Measurements from ENCODE around the gene KDM7A. TPM values are rescaled to one million over a fixed set of nuclear protein-coding genes. Genes with fewer than 3 reads are reported as not detected.

KDM7A gene
- total and polyA plus RNA-seq, 10 of the 15 experiments (the other 5 are each of a cell fraction or from before 2014, with no cell fraction given): 0.07 to 0.96 (median 0.74) TPM

- no peaks in the 10 kb centered on the region for H3K4me1 ChIP-seq (ENCODE audit: control insufficient read depth, insufficient read depth, low read length)
- TF ChIP-seq CBFB (IDR thresholded peaks at IDR 0.05; ENCODE audit: low read depth) (no peak), RUNX3 (IDR thresholded peaks at IDR 0.05; ENCODE audit: low read length) (no peak), ZNF622 (IDR thresholded peaks at IDR 0.05) (no peak)
- no peaks in the 10 kb centered on the region for H3K27me3 ChIP-seq (replicated peaks in 1 of 2; ENCODE audit: control insufficient read depth in 2 of 2, insufficient read depth in 2 of 2, low read length in 1 of 2)
- no peak for FAIRE-seq
- no peak for ATAC-seq
- no peak overlapping the region for H3K4me2 ChIP-seq (ENCODE audit: control insufficient read depth, insufficient read depth)
- H3K36me3 ChIP-seq (ENCODE audit: control insufficient read depth in 2 of 2, insufficient read depth in 2 of 2, low read length in 1 of 2): no peaks in the 10 kb centered on the region
- no peaks in the 10 kb centered on the region for H4K20me1 ChIP-seq (ENCODE audit: control insufficient read depth, insufficient read depth)
- H3K27ac ChIP-seq (ENCODE audit: control insufficient read depth, insufficient read depth): no peak overlapping the region
- H3K79me2 ChIP-seq (ENCODE audit: control insufficient read depth, insufficient read depth, low read length): no peaks in the 10 kb centered on the region
- no peak for DNase-seq (ENCODE audit: low read depth, low spot score)
- ChIA-PET RAD21 (ENCODE audit: unreplicated experiment) (no interaction called here), CTCF (interaction anchor here (0.5 kb wide), 1 partner anchor 402 kb away, joined by 3 read pairs; no protein-coding TSS in a partner anchor), SMC1A (ENCODE audit: uncharacterized antibody, unreplicated experiment) (interaction anchor here (1.0 kb wide), 1 partner anchor 9 kb away, joined by 3 read pairs; no protein-coding TSS in a partner anchor), POLR2A (interaction anchor here (0.7 kb wide), 1 partner anchor 32 kb away, joined by 4 read pairs; no protein-coding TSS in a partner anchor)
- BruUV-seq (replicated peaks): no TSS peak
- H3K9ac ChIP-seq (ENCODE audit: control insufficient read depth, insufficient read depth, low read length): no peak overlapping the region
- intact Hi-C loops (cut with micrococcal nuclease; ENCODE audit: unreplicated experiment) (no loop called here), in situ Hi-C loops (cut with MboI) (no loop called here)
- H2AFZ ChIP-seq (ENCODE audit: control insufficient read depth, low read depth, low read length): no peak overlapping the region
- no peaks in the 10 kb centered on the region for H3K9me3 ChIP-seq (replicated peaks; ENCODE audit: control insufficient read depth, insufficient read depth, low read length)
- 98% methylated on average over 3 of the region's 3 CpGs for WGBS (ENCODE audit: insufficient coverage, insufficient replicate concordance, low lambda C conversion rate, missing lambda C conversion rate)
- no peak overlapping the region for H3K4me3 ChIP-seq
Measured at GRCh38 chr7:140141256-140141655, 35.5 kb downstream of the KDM7A start.

GRCh38 chr7:140137078-140137477 lies 39.7 kb downstream of the KDM7A start:
- Histone ChIP-seq H3K36me3 (ENCODE audit: control insufficient read depth in 2 of 2, insufficient read depth in 2 of 2, low read length in 1 of 2) (no peaks in the 10 kb centered on the region), H3K4me1 (ENCODE audit: control insufficient read depth, insufficient read depth, low read length) (no peaks in the 10 kb centered on the region), H4K20me1 (ENCODE audit: control insufficient read depth, insufficient read depth) (no peaks in the 10 kb centered on the region), H3K27ac (ENCODE audit: control insufficient read depth, insufficient read depth) (no peak overlapping the region), H3K4me3 (no peak overlapping the region), H3K4me2 (ENCODE audit: control insufficient read depth, insufficient read depth) (no peak overlapping the region), H3K79me2 (ENCODE audit: control insufficient read depth, insufficient read depth, low read length) (no peaks in the 10 kb centered on the region), H3K9ac (ENCODE audit: control insufficient read depth, insufficient read depth, low read length) (no peak overlapping the region), H3K9me3 (replicated peaks; ENCODE audit: control insufficient read depth, insufficient read depth, low read length) (no peaks in the 10 kb centered on the region), H2AFZ (ENCODE audit: control insufficient read depth, low read depth, low read length) (no peak overlapping the region), H3K27me3 (replicated peaks in 1 of 2; ENCODE audit: control insufficient read depth in 2 of 2, insufficient read depth in 2 of 2, low read length in 1 of 2) (no peaks in the 10 kb centered on the region; a peak in 1 of 4 replicates)
- in situ Hi-C loops (cut with MboI) (no loop called here), intact Hi-C loops (cut with micrococcal nuclease; ENCODE audit: unreplicated experiment) (no loop called here)
- ChIA-PET RAD21 (ENCODE audit: unreplicated experiment) (no interaction called here), POLR2A (no interaction called here), CTCF (no interaction called here), SMC1A (ENCODE audit: uncharacterized antibody, unreplicated experiment) (interaction anchor here (1.6 kb wide), 1 partner anchor 52 kb away, joined by 3 read pairs; no protein-coding TSS in a partner anchor)
- ATAC-seq (no peak), FAIRE-seq (no peak), DNase-seq (ENCODE audit: low read depth, low spot score) (no peak)
- no TSS peak for BruUV-seq (replicated peaks)
- WGBS (ENCODE audit: insufficient coverage, insufficient replicate concordance, low lambda C conversion rate, missing lambda C conversion rate): 51% methylated on average over 2 of the region's 2 CpGs
- TF ChIP-seq RAD51 (IDR thresholded peaks at IDR 0.05) (no peak), SP1 (IDR thresholded peaks at IDR 0.05; ENCODE audit: low read depth, low read length) (no peak), PBX3 (IDR thresholded peaks at IDR 0.05; ENCODE audit: insufficient replicate concordance, low read depth, low read length) (no peak), IKZF1 (conservative IDR thresholded peaks at IDR 0.05) (no peak), NBN (IDR thresholded peaks at IDR 0.05) (no peak), MYB (IDR thresholded peaks at IDR 0.05; ENCODE audit: borderline replicate concordance, low read depth, low read length) (no peak), HSF1 (IDR thresholded peaks at IDR 0.05; ENCODE audit: low read depth, low read length) (no peak)

All from GM12878 (cell line).